ENCODE measurements around the gene RABGAP1L. TPM values are rescaled to one million over a fixed set of nuclear protein-coding genes. Genes with fewer than 3 reads are reported as not detected.
"Not testable (repeated sequence)": the region's sequence is repeated elsewhere in the genome, so short reads cannot be mapped to it uniquely, and the experiment has no call there.

Gene RABGAP1L
- total RNA-seq, 4 donors from 2014 or later, result 38.8 to 54.7 (median 50.5) TPM

DNA sequence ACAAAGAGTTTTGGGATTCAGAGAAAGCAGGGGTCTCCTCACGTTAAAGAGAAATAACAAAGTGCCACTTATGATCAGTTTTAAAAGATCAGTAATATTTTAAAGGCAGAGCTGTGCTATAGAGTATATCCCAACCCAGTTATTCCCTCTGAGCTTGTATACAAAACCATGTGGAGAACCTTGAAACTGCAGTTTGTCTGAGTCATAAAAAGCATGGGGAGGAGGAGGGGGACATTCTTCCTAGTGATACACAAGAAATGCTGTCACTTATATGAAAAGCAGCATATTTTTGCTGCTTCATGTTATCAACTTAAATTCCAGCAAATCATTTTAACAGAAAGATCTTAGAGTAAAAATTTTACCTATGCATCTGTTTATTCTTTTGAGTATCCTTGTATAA lies 533.0 kb downstream of the RABGAP1L start:
- no peak for DNase-seq (ENCODE audit: low spot score in 2 of 2)
- TF ChIP-seq POLR2A (IDR thresholded peaks at IDR 0.05), result no peak
- TF ChIP-seq, protein P1, sequence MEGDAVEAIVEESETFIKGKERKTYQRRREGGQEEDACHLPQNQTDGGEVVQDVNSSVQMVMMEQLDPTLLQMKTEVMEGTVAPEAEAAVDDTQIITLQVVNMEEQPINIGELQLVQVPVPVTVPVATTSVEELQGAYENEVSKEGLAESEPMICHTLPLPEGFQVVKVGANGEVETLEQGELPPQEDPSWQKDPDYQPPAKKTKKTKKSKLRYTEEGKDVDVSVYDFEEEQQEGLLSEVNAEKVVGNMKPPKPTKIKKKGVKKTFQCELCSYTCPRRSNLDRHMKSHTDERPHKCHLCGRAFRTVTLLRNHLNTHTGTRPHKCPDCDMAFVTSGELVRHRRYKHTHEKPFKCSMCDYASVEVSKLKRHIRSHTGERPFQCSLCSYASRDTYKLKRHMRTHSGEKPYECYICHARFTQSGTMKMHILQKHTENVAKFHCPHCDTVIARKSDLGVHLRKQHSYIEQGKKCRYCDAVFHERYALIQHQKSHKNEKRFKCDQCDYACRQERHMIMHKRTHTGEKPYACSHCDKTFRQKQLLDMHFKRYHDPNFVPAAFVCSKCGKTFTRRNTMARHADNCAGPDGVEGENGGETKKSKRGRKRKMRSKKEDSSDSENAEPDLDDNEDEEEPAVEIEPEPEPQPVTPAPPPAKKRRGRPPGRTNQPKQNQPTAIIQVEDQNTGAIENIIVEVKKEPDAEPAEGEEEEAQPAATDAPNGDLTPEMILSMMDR (IDR thresholded peaks at IDR 0.05), result no peak
- intact Hi-C loops (cut with DNase I; ENCODE audit: low total_unique reads), result no loop called here
- H3K4me3 ChIP-seq (ENCODE audit: low read depth, poor library complexity, severe bottlenecking), result no peak overlapping the region
- WGBS, 2 donors, result 92 to 94% methylated on average over 1 of the region's 1 CpG

DNA sequence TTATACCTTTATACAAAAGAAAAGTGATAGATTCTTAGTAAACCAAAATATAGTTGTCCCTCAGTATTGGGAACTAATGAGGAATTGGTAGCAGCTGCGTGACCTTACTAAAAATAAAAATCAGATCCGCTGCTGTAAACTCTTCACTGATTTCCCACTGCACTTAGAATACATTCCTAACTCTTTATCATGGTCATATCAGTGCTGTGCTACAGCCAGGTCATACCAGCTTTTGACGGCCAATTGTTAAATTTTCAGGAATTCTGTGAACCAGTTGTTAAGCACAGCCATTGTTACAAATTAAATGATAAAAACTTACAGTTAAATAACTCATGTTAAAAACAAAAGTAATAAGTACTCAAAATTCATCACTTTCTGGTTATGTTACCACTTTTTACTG lies 533.8 kb downstream of the RABGAP1L start:
- no peak overlapping the region for H3K4me3 ChIP-seq (ENCODE audit: low read depth, poor library complexity, severe bottlenecking)
- 81 to 88% methylated on average over 3 of the region's 3 CpGs for WGBS, 2 donors
- no peak for DNase-seq (ENCODE audit: low spot score in 2 of 2)
- TF ChIP-seq, protein P1 (IDR thresholded peaks at IDR 0.05), result no peak
- intact Hi-C loops (cut with DNase I; ENCODE audit: low total_unique reads), result no loop called here

DNA sequence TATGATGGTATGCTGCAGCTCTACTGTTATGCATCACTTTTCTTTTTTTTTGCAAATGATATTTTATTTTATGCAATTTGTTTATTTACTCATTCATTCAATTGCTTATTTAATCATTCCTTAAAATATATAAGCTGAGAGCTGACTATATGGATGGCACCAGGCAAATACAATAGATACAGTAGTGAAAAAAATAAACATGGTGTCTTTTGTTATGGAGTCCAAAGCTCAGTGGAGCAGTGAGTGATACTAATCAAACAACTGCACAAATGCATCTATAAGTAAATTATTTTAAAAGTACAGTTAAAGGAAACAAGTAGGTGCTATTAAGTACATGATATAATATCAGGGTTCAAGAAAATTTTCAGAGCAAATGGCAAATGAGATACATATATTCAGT lies 534.2 kb downstream of the RABGAP1L start:
- H3K4me3 ChIP-seq (ENCODE audit: low read depth, poor library complexity, severe bottlenecking); DNase-seq (ENCODE audit: low spot score in 2 of 2); intact Hi-C loops (cut with DNase I; ENCODE audit: low total_unique reads): not testable (repeated sequence)

DNA sequence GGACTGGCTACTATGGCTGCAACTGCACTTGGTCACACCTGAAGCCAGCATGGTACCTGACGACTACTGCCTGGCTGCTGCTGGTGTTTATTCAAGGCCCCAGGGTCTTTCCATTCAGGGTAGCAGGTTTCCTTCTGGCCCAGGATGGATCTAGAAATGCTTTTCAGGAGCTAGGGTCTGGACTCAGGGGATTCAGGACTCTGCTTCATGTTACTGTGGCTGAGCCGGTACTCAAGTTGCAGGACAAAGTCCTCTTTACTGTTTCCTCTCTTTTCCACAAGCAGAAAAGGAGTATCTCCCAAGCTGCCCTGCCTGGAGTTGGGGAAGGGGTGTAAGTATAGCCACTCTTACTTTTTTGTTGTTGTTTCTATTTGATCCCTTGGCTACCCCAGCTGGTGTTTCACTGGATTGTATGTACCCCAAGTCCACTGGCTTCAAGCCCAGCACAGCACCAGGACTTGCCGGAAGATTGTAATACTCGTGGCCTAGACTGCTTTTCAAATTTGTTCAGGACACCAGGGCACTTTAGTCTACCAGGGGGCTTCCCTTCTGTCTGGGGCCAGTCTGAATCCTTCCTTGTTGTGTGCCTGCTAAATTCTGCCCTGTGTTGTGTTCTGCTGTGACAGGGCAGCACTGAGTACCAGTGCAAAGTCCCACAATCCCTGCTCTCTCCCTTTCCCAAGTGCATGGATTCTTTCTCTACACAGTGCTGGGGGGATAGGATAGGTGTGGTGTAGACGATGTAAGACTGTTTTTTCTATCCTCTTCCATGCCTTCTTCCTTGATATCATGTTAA lies 536.9 kb downstream of the RABGAP1L start:
- WGBS, 2 donors, result 94% methylated on average over 5 of the region's 5 CpGs
- TF ChIP-seq, protein P1 (IDR thresholded peaks at IDR 0.05), result no peak
- TF ChIP-seq POLR2A (IDR thresholded peaks at IDR 0.05), result no peak
- intact Hi-C loops (cut with DNase I; ENCODE audit: low total_unique reads), result no loop called here
- no peak for DNase-seq (ENCODE audit: low spot score in 2 of 2)
- no peak overlapping the region for H3K4me3 ChIP-seq (ENCODE audit: low read depth, poor library complexity, severe bottlenecking)

DNA sequence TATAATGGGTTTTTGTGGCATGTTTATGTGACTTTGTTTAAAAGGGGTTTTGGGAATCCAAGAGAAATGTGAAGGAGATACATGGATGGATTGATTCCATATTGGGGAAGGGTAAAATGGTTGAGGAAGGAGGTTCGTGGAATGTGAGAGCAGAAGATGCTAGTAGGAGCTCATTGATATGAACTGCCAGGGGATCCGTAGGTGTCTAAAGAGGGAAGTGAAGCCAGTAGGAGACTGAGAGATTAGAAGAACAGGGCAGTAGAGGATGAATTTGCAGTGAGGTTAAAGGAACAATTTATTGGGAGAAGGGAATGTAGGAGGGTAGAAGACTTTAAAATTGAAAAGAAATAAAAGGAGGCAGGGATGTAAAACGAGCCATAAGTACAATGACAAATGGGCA lies 541.0 kb downstream of the RABGAP1L start:
- TF ChIP-seq, protein P1 (IDR thresholded peaks at IDR 0.05), result no peak
- no peak for TF ChIP-seq POLR2A (IDR thresholded peaks at IDR 0.05)
- intact Hi-C loops (cut with DNase I; ENCODE audit: low total_unique reads), result no loop called here
- no peak for DNase-seq (ENCODE audit: low spot score in 2 of 2)
- no peak overlapping the region for H3K4me3 ChIP-seq (ENCODE audit: low read depth, poor library complexity, severe bottlenecking)
- WGBS, 2 donors, result 82 to 90% methylated on average over 3 of the region's 3 CpGs

DNA sequence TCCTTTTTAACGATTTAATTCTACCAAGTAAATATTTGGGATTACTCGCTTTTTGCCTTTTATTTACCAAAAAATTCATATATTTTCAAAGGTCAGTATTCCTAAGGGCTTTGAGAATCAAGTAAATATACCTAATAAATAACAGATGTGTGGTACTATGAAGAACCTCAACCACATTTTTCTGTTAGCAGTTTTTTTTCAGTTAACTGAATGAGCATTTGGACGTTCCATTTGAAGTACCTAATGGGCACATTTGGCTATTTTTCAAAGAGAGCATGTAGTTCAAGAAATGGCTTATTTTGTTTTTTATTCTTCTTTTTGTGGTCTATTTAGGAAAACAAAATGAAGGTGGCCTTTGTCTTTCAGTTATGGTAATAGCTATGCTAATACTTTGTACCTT lies 541.5 kb downstream of the RABGAP1L start:
- no peak overlapping the region for H3K4me3 ChIP-seq (ENCODE audit: low read depth, poor library complexity, severe bottlenecking)
- TF ChIP-seq, protein P1 (IDR thresholded peaks at IDR 0.05), result no peak
- TF ChIP-seq POLR2A (IDR thresholded peaks at IDR 0.05), result no peak
- intact Hi-C loops (cut with DNase I; ENCODE audit: low total_unique reads), result no loop called here
- DNase-seq (ENCODE audit: low spot score in 2 of 2), result no peak
- WGBS, 2 donors, result 67 to 73% methylated on average over 3 of the region's 3 CpGs

All from lower leg skin (tissue), 4 donors.